Colonic mucosa (tissue), 4 donors: ENCODE data around the gene DET1. TPM values are rescaled to one million over a fixed set of nuclear protein-coding genes. Genes with fewer than 3 reads are reported as not detected.

Experiments used
- DNase-seq: peaks from one replicate; pipeline ENCODE4 v3.0.0-alpha.2; 2020
- H3K27ac ChIP-seq: fragments of 200-600 bp; one replicate; pipeline ENCODE4 v1.8.0; 2021
- H3K27me3 ChIP-seq: fragments of 200-600 bp; one replicate; pipeline ENCODE4 v1.8.0; 2021
- H3K36me3 ChIP-seq: fragments of 200-600 bp; one replicate; pipeline ENCODE4 v1.8.0; 2021
- H3K4me1 ChIP-seq: fragments of 200-600 bp; one replicate; pipeline ENCODE4 v1.8.0; 2021; ENCODE audit warnings: mild to moderate bottlenecking
- H3K4me3 ChIP-seq: fragments of 200-600 bp; one replicate; pipeline ENCODE4 v1.8.0; 2021
- H3K9ac ChIP-seq, 2 donors: one replicate each; pipeline ENCODE4 v1.7.0; 2013; ENCODE audit warnings: control low read depth in 2 of 2, low read depth in 2 of 2, low read length in 2 of 2
- H3K9me3 ChIP-seq: fragments of 200-600 bp; one replicate; pipeline ENCODE4 v1.8.0; 2021
- intact Hi-C: fragments of 100-400 bp; cut with DNase I; formaldehyde crosslinking; loops from one replicate; pipeline ENCODE4 v1.14.1; 2022
- total RNA-seq, 2 donors: library from RNA; stranded (reverse); fragmentation: NEBNext Ultra II Directional in 1 of 2; extraction: Animal tissue kit (Norgen Biotek cat#: 25700) in 1 of 2; gene quantifications; one replicate each; pipeline ENCODE4 v1.2.1, GENCODE V29; 2021
- TF ChIP-seq, protein P1 (sequence below): fragments of 200-600 bp; IDR thresholded peaks from one replicate; pipeline ENCODE4 v1.8.0; 2022; ENCODE audit warnings: antibody characterized with exemption, mild to moderate bottlenecking
- donor health status: healthy.
- donor health status: DM: no; HTN: no; CAD: no.
- donor health status: DM: no; HTN: no; CAD: no.

DET1 gene
- total RNA-seq, 2 donors from 2014 or later: 4.6 to 4.9 TPM

DNA sequence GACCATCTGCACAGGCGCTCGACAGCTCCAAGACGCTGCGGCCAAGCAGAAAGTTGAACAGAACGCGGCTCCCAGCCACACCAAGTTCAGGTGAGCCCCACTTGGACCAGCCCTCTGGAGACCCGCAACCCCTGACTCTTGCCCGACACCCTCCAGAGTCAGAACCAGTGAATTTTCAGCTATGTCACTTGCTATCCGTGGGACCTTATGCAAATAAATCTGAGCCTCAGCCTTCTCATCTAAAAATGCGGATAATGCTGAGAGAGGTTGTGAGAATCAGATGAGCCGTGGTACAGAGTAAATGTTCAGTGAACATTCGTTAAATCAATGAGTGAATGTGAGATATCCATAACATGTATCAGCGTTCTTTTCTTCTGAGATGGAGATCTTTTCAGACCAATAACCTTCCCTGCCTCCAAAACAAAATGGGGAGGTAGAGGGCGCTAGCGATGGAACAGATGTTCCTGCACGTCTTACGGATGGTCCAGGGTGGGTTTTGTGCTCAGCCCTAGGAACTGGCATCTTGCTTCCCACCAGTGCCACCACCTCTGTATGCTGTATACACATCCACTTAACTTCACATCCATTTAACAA lies 78.4 kb downstream of the DET1 start:
- Histone ChIP-seq H3K4me3 (peak overlapping the region; percentile 91), H3K36me3 (no peaks in the 10 kb centered on the region), H3K27ac (peak overlapping the region; percentile 72), H3K9ac (peak overlapping the region; percentile 82 to 87), H3K27me3 (no peaks in the 10 kb centered on the region), H3K4me1 (peaks cover 7% of the 10 kb centered on the region), H3K9me3 (no peaks in the 10 kb centered on the region)
- TF ChIP-seq, protein P1, sequence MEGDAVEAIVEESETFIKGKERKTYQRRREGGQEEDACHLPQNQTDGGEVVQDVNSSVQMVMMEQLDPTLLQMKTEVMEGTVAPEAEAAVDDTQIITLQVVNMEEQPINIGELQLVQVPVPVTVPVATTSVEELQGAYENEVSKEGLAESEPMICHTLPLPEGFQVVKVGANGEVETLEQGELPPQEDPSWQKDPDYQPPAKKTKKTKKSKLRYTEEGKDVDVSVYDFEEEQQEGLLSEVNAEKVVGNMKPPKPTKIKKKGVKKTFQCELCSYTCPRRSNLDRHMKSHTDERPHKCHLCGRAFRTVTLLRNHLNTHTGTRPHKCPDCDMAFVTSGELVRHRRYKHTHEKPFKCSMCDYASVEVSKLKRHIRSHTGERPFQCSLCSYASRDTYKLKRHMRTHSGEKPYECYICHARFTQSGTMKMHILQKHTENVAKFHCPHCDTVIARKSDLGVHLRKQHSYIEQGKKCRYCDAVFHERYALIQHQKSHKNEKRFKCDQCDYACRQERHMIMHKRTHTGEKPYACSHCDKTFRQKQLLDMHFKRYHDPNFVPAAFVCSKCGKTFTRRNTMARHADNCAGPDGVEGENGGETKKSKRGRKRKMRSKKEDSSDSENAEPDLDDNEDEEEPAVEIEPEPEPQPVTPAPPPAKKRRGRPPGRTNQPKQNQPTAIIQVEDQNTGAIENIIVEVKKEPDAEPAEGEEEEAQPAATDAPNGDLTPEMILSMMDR: no peak
- intact Hi-C loops: loop anchor here (5.0 kb wide), 1 partner anchor 149 kb away; no protein-coding TSS in a partner anchor
- peak; percentile 30 for DNase-seq

DNA sequence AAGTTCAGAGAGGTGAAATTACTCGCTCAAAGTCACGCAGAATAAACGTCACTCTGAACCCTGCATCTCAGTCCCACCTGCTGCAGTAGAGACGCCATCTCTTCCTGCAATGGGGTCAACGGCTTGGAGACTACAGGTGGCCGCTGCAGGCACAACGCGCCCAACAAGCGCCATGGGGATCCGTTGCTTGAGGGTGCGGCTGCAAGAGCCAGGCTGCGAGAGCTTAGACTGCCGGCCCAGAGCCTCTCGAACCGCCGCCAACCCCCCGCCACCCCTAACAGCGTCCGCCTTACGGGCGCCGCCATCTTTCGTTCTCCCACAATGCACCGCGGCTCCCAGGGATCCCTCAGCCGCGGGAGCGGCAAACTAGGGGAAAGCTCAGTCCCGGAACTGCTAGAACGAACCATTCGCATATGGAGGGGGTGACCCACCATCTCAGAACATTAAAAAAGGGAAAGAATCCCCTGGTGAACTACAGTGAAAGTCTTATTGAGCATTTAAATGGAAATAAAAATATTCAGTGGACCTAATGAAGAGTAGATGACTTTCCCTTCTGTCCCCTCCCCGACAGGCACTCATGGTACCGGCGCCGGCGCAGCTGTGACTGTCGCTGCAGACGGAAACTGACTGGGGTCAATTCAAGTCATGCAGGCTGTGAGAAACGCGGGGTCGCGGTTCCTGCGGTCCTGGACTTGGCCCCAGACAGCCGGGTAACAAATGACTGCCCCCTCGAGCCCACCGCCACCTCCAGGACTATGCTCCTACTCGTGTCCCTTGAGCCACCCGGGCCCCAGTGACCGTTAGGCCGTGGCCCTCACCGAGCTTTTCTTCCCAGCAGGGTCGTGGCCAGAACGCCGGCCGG lies 79.2 kb downstream of the DET1 start, which contains the start of the genes MRPL46 and MRPS11:
Gene MRPL46, minus strand, starts transcription at position 316 of the 862 bp plus-strand sequence. Its CDS starts 11 bp downstream, at position 305.
Gene MRPS11, plus strand, starts transcription at position 636 of the 862 bp plus-strand sequence. Its CDS starts 10 bp downstream, at position 646.
- Histone ChIP-seq H3K4me1 (peaks cover 7% of the 10 kb centered on the region), H3K27ac (peak within 1 kb of the TSS; percentile 72), H3K9ac (peak within 1 kb of the TSS; percentile 82 to 87), H3K36me3 (no peaks in the 10 kb centered on the region), H3K9me3 (no peaks in the 10 kb centered on the region), H3K4me3 (peak within 1 kb of the TSS; percentile 91), H3K27me3 (no peaks in the 10 kb centered on the region)
- intact Hi-C loops: loop anchor here (5.0 kb wide), 1 partner anchor 150 kb away; no protein-coding TSS in a partner anchor
- peak; percentile 96 for DNase-seq
- TF ChIP-seq, protein P1: no peak

GRCh38 chr15:88465633-88466224 lies 80.8 kb downstream of the DET1 start:
- no peak for DNase-seq
- intact Hi-C loops: loop anchor here (5.0 kb wide), 1 partner anchor 152 kb away; no protein-coding TSS in a partner anchor
- TF ChIP-seq, protein P1: no peak
- Histone ChIP-seq H3K9ac (no peak overlapping the region), H3K9me3 (no peaks in the 10 kb centered on the region), H3K4me3 (no peak overlapping the region), H3K4me1 (peaks cover 7% of the 10 kb centered on the region), H3K27me3 (no peaks in the 10 kb centered on the region), H3K36me3 (no peaks in the 10 kb centered on the region), H3K27ac (no peak overlapping the region)

- H3K36me3 ChIP-seq: no peaks in the 10 kb centered on the region
- intact Hi-C loops: no loop called here
- TF ChIP-seq, protein P1: no peak
Observed at GRCh38 chr15:88463870-88464532, 82.5 kb downstream of the DET1 start.

More at GRCh38 chr15:88463870-88464532, 82.5 kb downstream of the DET1 start:
- no peak overlapping the region for H3K9ac ChIP-seq
- no peaks in the 10 kb centered on the region for H3K27me3 ChIP-seq
- H3K4me1 ChIP-seq: peaks cover 7% of the 10 kb centered on the region
- DNase-seq: no peak
- H3K27ac ChIP-seq: no peak overlapping the region
- H3K9me3 ChIP-seq: no peaks in the 10 kb centered on the region
- no peak overlapping the region for H3K4me3 ChIP-seq

Other genes starting within 250 kb of the DET1 start
- gene MRPL46, start 79.3 kb downstream of the DET1 start, total RNA-seq: 10 to 100 TPM; 20.6 to 40.6 TPM
- gene MRPS11, start 79.0 kb downstream of the DET1 start, total RNA-seq: 10 to 100 TPM; 45.7 to 73.6 TPM
- 10 to 100 TPM; 13.8 to 23.8 TPM for gene AEN, start 74.7 kb upstream of the DET1 start, total RNA-seq
- 10 to 100 TPM; 43.5 to 60.5 TPM for gene ISG20, start 92.3 kb upstream of the DET1 start, total RNA-seq